HUES6 (cell line): ENCODE data around the gene TOX2.

ENCODE experiments used
- H3K27ac ChIP-seq: 2 replicates; pipeline ENCODE4 v1.7.0; 2013; ENCODE audit warnings: low read depth, mild to moderate bottlenecking, low read length, inconsistent platforms
- H3K27me3 ChIP-seq: 2 replicates; pipeline ENCODE4 v1.6.1; 2013; ENCODE audit warnings: low read length; ENCODE audit not compliant: control insufficient read depth, insufficient read depth
- H3K36me3 ChIP-seq: 2 replicates; pipeline ENCODE4 v1.6.1; 2013; ENCODE audit warnings: low read length; ENCODE audit not compliant: control insufficient read depth, insufficient read depth
- H3K4me1 ChIP-seq: 2 replicates; pipeline ENCODE4 v1.6.1; 2013; ENCODE audit warnings: low read length; ENCODE audit not compliant: control insufficient read depth, insufficient read depth
- H3K4me3 ChIP-seq: 2 replicates; pipeline ENCODE4 v1.5.1; 2013; ENCODE audit warnings: low read depth, low read length
- H3K9ac ChIP-seq: one replicate; pipeline ENCODE4 v1.6.1; 2013; ENCODE audit warnings: mild to moderate bottlenecking, low read length
- H3K9me3 ChIP-seq: 2 replicates; pipeline ENCODE4 v1.6.1; 2013; ENCODE audit warnings: low read depth, low read length; ENCODE audit not compliant: control insufficient read depth, insufficient read depth

The TOX2 gene

GRCh38 chr20:44030394-44030793 lies 115.7 kb downstream of the TOX2 start:
- Histone ChIP-seq H3K27ac (no peak overlapping the region), H3K9me3 (no peaks in the 10 kb centered on the region), H3K4me1 (peaks cover 3% of the 10 kb centered on the region; the same call in 1 of the 2 replicates)

GRCh38 chr20:44031001-44031574 lies 116.4 kb downstream of the TOX2 start:
- Histone ChIP-seq H3K4me3 (no peak overlapping the region), H3K9ac (no peak overlapping the region), H3K36me3 (no peaks in the 10 kb centered on the region), H3K27ac (no peak overlapping the region), H3K27me3 (peaks cover 4% of the 10 kb centered on the region; the same call in 1 of the 2 replicates), H3K9me3 (no peaks in the 10 kb centered on the region), H3K4me1 (peaks cover 3% of the 10 kb centered on the region; the same call in 1 of the 2 replicates)

More at GRCh38 chr20:44030394-44030793, 115.7 kb downstream of the TOX2 start:
- no peak overlapping the region for H3K4me3 ChIP-seq
- no peaks in the 10 kb centered on the region for H3K36me3 ChIP-seq
- H3K27me3 ChIP-seq: peaks cover 4% of the 10 kb centered on the region; the same call in 1 of the 2 replicates
- H3K9ac ChIP-seq: no peak overlapping the region

GRCh38 chr20:44031781-44032582 lies 117.3 kb downstream of the TOX2 start:
- H3K4me1 ChIP-seq: peaks cover 3% of the 10 kb centered on the region; the same call in 1 of the 2 replicates
- no peaks in the 10 kb centered on the region for H3K9me3 ChIP-seq
- H3K27ac ChIP-seq: no peak overlapping the region
- no peak overlapping the region for H3K4me3 ChIP-seq
- H3K36me3 ChIP-seq: no peaks in the 10 kb centered on the region
- H3K9ac ChIP-seq: no peak overlapping the region
- peaks cover 4% of the 10 kb centered on the region; the same call in 1 of the 2 replicates for H3K27me3 ChIP-seq

- Histone ChIP-seq H3K27me3 (peaks cover 4% of the 10 kb centered on the region; the same call in 1 of the 2 replicates), H3K9me3 (no peaks in the 10 kb centered on the region)
Observed at GRCh38 chr20:44032583-44033331, 118.1 kb downstream of the TOX2 start.

GRCh38 chr20:44033344-44033743 lies 118.7 kb downstream of the TOX2 start:
- H3K36me3 ChIP-seq: no peaks in the 10 kb centered on the region
- H3K9ac ChIP-seq: no peak overlapping the region
- peaks cover 3% of the 10 kb centered on the region; the same call in 1 of the 2 replicates for H3K27me3 ChIP-seq
- no peak overlapping the region for H3K27ac ChIP-seq
- no peaks in the 10 kb centered on the region for H3K9me3 ChIP-seq
- H3K4me3 ChIP-seq: no peak overlapping the region
- peaks cover 3% of the 10 kb centered on the region; the same call in 1 of the 2 replicates for H3K4me1 ChIP-seq

More at GRCh38 chr20:44032583-44033331, 118.1 kb downstream of the TOX2 start:
- no peak overlapping the region for H3K27ac ChIP-seq
- H3K4me3 ChIP-seq: no peak overlapping the region
- no peak overlapping the region for H3K9ac ChIP-seq
- H3K4me1 ChIP-seq: peaks cover 3% of the 10 kb centered on the region; the same call in 1 of the 2 replicates
- H3K36me3 ChIP-seq: no peaks in the 10 kb centered on the region

GRCh38 chr20:44033873-44034272 lies 119.2 kb downstream of the TOX2 start:
- no peaks in the 10 kb centered on the region for H3K9me3 ChIP-seq
- no peak overlapping the region for H3K9ac ChIP-seq
- no peak overlapping the region for H3K4me3 ChIP-seq
- H3K27ac ChIP-seq: no peak overlapping the region
- H3K36me3 ChIP-seq: no peaks in the 10 kb centered on the region
- H3K4me1 ChIP-seq: peaks cover 3% of the 10 kb centered on the region; the same call in 1 of the 2 replicates
- H3K27me3 ChIP-seq: peaks cover 2% of the 10 kb centered on the region; the same call in 1 of the 2 replicates

- no peak overlapping the region for H3K4me3 ChIP-seq
- peaks cover 7% of the 10 kb centered on the region; the same call in 1 of the 2 replicates for H3K27me3 ChIP-seq
- H3K4me1 ChIP-seq: peaks cover 3% of the 10 kb centered on the region; the same call in 1 of the 2 replicates
- H3K9me3 ChIP-seq: no peaks in the 10 kb centered on the region
- no peaks in the 10 kb centered on the region for H3K36me3 ChIP-seq
- no peak overlapping the region for H3K9ac ChIP-seq
- no peak overlapping the region for H3K27ac ChIP-seq
Observed at GRCh38 chr20:44034451-44034850, 119.8 kb downstream of the TOX2 start.

GRCh38 chr20:44034965-44035635 lies 120.4 kb downstream of the TOX2 start:
- Histone ChIP-seq H3K4me3 (no peak overlapping the region), H3K27ac (no peak overlapping the region), H3K27me3 (peaks cover 10% of the 10 kb centered on the region; the same call in 1 of the 2 replicates), H3K9me3 (no peaks in the 10 kb centered on the region), H3K9ac (no peak overlapping the region), H3K36me3 (no peaks in the 10 kb centered on the region), H3K4me1 (peaks cover 3% of the 10 kb centered on the region; the same call in 1 of the 2 replicates)

- Histone ChIP-seq H3K4me1 (peaks cover 3% of the 10 kb centered on the region; the same call in 1 of the 2 replicates), H3K9me3 (no peaks in the 10 kb centered on the region), H3K4me3 (no peak overlapping the region), H3K27me3 (peaks cover 11% of the 10 kb centered on the region; the same call in 1 of the 2 replicates), H3K9ac (no peak overlapping the region), H3K36me3 (no peaks in the 10 kb centered on the region), H3K27ac (no peak overlapping the region)
Observed at GRCh38 chr20:44035924-44036323, 121.3 kb downstream of the TOX2 start.

- H3K27ac ChIP-seq: no peak overlapping the region
- no peaks in the 10 kb centered on the region for H3K9me3 ChIP-seq
- H3K9ac ChIP-seq: no peak overlapping the region
- H3K4me3 ChIP-seq: no peak overlapping the region
- peaks cover 11% of the 10 kb centered on the region; the same call in 1 of the 2 replicates for H3K27me3 ChIP-seq
- no peaks in the 10 kb centered on the region for H3K36me3 ChIP-seq
- H3K4me1 ChIP-seq: peaks cover 3% of the 10 kb centered on the region; the same call in 1 of the 2 replicates
Observed at GRCh38 chr20:44036441-44036840, 121.8 kb downstream of the TOX2 start.
